Adrenal gland (tissue), 5 donors: ENCODE data around the gene KSR2.

Experiments
- CTCF ChIP-seq, 6 experiments: fragments of 450-650 bp in 4 of 6; fragments of 200-600 bp in 2 of 6; sonication (generic) in 1 of 6; IDR thresholded peaks; 1 replicate in 5 of 6; 2 replicates in 1 of 6; pipeline versions ENCODE4 v1.5.1 to v1.8.0; 2016 to 2021; ENCODE audit warnings: antibody characterized with exemption in 6 of 6, mild to moderate bottlenecking in 2 of 6, moderate library complexity in 1 of 6
- POLR2A ChIP-seq, 2 donors: fragments of 450-650 bp; IDR thresholded peaks; one replicate each; pipeline ENCODE4 v1.6.1; 2017; ENCODE audit warnings: antibody characterized with exemption in 2 of 2, mild to moderate bottlenecking in 2 of 2, moderate library complexity in 1 of 2
- donor health status: DM: no; HTN: no; CAD: no.

- TF ChIP-seq CTCF (IDR thresholded peaks at IDR 0.05) (no peak), POLR2A (IDR thresholded peaks at IDR 0.05) (no peak)
Measured at GRCh38 chr12:117524806-117525205, 444.0 kb downstream of the KSR2 start.
